Motor neuron (in vitro differentiated cells): ENCODE results near the gene INPP5A. TPM values are rescaled to one million over a fixed set of nuclear protein-coding genes. Genes with fewer than 3 reads are reported as not detected.
"Not testable (repeated sequence)": the region's sequence is repeated elsewhere in the genome, so short reads cannot be mapped to it uniquely, and the experiment has no call there.

Experiments
- ATAC-seq, 8 experiments: fragments of 200-7000 bp; cut with Tn5 transposase; replicated peaks in 6 of 8; 2 replicates each; pipeline ENCODE4 v1.8.0; 2021; ENCODE audit warnings: mild to moderate bottlenecking in 8 of 8, moderate library complexity in 8 of 8
- H3K27ac ChIP-seq, 2 donors: fragments of 250-450 bp; sonication (Bioruptor Pico); 2 replicates each; pipeline ENCODE4 v1.9.0; 2021; ENCODE audit warnings: antibody characterized with exemption in 2 of 2, mild to moderate bottlenecking in 2 of 2, moderate library complexity in 1 of 2
- H3K4me1 ChIP-seq, 2 donors: fragments of 250-450 bp; sonication (Bioruptor Pico); replicated peaks in 1 of 2; 2 replicates each; pipeline ENCODE4 v1.6.1; 2021; ENCODE audit warnings: antibody characterized with exemption in 2 of 2, mild to moderate bottlenecking in 2 of 2, moderate library complexity in 1 of 2
- H3K4me3 ChIP-seq, 5 donors: fragments of 250-450 bp; sonication (Bioruptor Pico); 2 replicates each; pipeline ENCODE4 v1.9.0; 2021; ENCODE audit warnings: antibody characterized with exemption in 5 of 5, mild to moderate bottlenecking in 5 of 5, moderate library complexity in 4 of 5
- WGBS, 10 experiments: fragments of 450-650 bp; shearing (Covaris generic); methylation state at CpG; one replicate each; pipeline ENCODE4 v1.0.0; 2022; 5-methylcytosine and 5-hydroxymethylcytosine counted together
- in situ Hi-C, 9 experiments: fragments of 400-800 bp; cut with MboI; loops; one replicate each; pipeline ENCODE4 v1.15.0; 2021; ENCODE audit warnings: low sequenced_read_pairs in 9 of 9, low pct_unique_long_range_greater_than_20kb in 2 of 9; ENCODE audit not compliant: unreplicated experiment in 9 of 9
- total RNA-seq, 8 experiments: library from RNA; unstranded; fragments of 300-600 nt; gene quantifications; 2 replicates each; pipeline versions ENCODE4 v1.2.3 to v1.2.4, GENCODE V29; 2022

The INPP5A gene
- total RNA-seq, 8 experiments from 2014 or later = 13.2 to 45.0 (median 17.9) TPM

- in situ Hi-C loops = loop anchor here in 1 of 9 experiments (25.0 kb wide), 1 partner anchor 131 kb away; no protein-coding TSS in a partner anchor
- ATAC-seq = no peak
- H3K4me3 ChIP-seq = no peak overlapping the region
- 100% methylated on average over 2 of the region's 9 CpGs; no CpG with 5 or more reads in 9 of the 10 experiments for WGBS, 10 experiments
- H3K27ac ChIP-seq = peak overlapping the region in 1 of 2 donors; percentile 48
- H3K4me1 ChIP-seq = peaks cover 22 to 38% of the 10 kb centered on the region in 2 donors
Observed at GRCh38 chr10:132793213-132793612, 255.6 kb downstream of the INPP5A start.

DNA sequence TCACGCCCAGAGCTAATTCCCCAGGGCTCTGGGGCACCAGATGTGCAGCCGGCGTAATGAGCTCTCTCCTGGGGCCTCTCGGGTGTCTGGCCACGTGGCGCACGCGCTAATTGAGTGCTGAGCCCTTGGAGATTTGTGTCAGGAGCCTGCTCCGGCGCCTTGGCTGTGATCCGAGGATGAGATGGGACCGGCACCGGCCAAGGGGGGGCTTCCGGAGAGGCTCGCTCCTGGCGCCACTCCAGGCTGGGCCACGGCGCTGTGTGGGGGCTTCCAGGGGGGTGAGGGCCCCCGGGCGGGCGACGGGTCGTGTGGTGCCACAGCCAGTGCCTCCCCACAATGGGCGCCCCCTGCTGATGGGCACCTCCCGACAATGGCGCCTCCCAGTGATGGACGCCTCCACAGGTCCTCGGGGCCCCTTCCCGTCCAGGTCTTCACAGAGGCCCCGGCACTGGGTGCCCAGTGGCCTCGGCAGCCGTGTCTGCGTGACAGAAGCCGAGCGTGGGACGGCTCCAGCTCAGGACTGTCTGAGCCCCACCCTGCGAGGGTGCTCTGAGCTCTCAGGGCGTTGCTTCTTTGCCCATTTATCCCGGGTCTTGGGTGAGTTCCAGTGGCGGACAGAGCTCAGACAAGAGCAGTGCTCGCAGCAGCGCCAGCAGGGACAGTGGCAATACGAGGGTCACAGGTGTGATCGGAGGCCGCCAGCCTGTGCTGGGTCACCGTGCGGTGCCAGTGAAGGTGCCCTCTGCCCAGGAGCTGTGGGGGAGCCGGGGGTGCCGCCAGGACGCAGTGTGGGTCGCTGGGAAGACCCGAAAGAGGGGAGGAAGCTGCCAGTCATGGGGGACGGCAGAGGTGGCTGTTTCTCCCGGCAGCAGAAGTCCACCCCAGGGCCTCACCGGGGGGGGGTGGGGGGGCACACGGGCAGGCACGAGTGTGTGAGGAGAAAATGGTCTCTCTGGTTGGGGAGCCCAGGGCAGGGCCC lies 256.6 kb downstream of the INPP5A start:
- 30% methylated on average over 2 of the region's 57 CpGs; no CpG with 5 or more reads in 9 of the 10 experiments for WGBS, 10 experiments
- in situ Hi-C loops = loop anchor here in 1 of 9 experiments (25.0 kb wide), 1 partner anchor 132 kb away; no protein-coding TSS in a partner anchor
- peaks cover 18 to 29% of the 10 kb centered on the region in 2 donors for H3K4me1 ChIP-seq
- H3K27ac ChIP-seq = peak overlapping the region in 1 of 2 donors; percentile 37
- no peak overlapping the region for H3K4me3 ChIP-seq
- peak; percentile 15 to 79 (median 72) for ATAC-seq

DNA sequence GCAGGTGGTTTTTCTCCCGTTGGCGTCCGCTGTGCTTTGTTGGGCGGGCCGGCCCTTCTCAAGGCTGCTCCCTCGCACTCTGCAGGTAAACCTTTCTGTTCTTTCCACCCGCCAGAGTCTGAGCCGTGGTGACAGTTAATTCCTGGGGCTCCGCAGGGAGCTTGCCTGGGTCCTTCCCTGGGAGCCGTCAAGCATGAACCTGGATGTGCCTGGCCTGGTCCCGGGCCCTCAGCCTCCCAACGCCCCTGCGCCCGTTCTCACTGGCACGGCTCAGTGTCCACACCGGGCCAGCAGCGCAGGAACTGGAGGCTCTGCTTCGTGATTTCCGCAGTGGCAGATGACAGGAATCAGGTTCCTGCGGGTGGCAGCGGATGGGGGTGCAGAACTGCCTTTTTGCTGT lies 259.3 kb downstream of the INPP5A start:
- 20 to 100% (median 70%) methylated on average over 1 to 5 of the region's 21 CpGs; no CpG with 5 or more reads in 5 of the 10 experiments for WGBS, 10 experiments
- no peak overlapping the region for H3K4me3 ChIP-seq
- H3K4me1 ChIP-seq = peaks cover 22 to 30% of the 10 kb centered on the region in 2 donors
- no peak for ATAC-seq
- in situ Hi-C loops = loop anchor here in 1 of 9 experiments (25.0 kb wide), 1 partner anchor 135 kb away; no protein-coding TSS in a partner anchor
- no peak overlapping the region for H3K27ac ChIP-seq

DNA sequence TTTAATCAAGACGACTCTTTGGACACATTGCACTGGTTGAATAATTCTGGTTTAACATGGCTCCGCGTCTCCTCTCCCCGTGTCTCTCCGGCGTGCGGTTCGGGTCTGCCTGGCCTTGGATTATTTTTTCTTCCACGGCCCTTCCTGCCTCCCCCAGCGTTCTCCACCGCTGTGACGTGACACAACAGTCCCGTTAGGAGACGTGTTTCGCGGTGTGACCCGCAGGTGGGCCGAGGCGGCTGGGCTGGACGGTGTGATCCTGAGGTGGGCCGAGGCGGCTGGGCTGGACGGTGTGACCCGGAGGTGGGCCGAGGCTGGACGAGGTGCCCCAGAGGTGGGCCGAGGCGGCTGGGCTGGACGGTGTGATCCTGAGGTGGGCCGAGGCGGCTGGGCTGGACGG lies 260.4 kb downstream of the INPP5A start:
- not testable (repeated sequence) for H3K27ac ChIP-seq, ATAC-seq, H3K4me3 ChIP-seq
- WGBS, 10 experiments = 58 to 98% (median 87%) methylated on average over 2 to 14 of the region's 32 CpGs; no CpG with 5 or more reads in 1 of the 10 experiments
- in situ Hi-C loops = loop anchor here in 1 of 9 experiments (25.0 kb wide), 1 partner anchor 136 kb away; no protein-coding TSS in a partner anchor
- peaks cover 28 to 34% of the 10 kb centered on the region in 2 donors for H3K4me1 ChIP-seq

DNA sequence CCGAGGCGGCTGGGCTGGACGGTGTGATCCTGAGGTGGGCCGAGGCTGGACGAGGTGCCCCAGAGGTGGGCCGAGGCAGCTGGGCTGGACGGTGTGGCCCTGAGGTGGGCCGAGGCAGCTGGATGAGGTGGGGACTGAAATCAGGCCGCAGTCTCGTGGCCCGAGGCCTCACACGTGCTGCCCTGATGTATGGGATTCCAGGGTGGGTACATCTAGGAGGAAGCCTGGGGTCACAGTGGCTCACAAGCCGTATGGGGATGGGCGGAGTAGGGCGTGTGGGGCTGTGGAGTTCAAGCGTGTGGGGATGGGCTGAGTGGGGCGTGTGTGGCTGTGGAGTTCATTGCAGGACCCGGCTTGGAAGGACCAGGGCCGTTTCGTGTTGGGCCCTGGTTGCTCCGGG lies 260.8 kb downstream of the INPP5A start:
- H3K4me3 ChIP-seq = no peak overlapping the region
- in situ Hi-C loops = loop anchor here in 1 of 9 experiments (25.0 kb wide), 1 partner anchor 136 kb away; no protein-coding TSS in a partner anchor
- WGBS, 10 experiments = 100% methylated on average over 1 to 2 of the region's 21 CpGs; no CpG with 5 or more reads in 8 of the 10 experiments
- ATAC-seq = peak in 1 of 8 experiments; percentile 3
- H3K27ac ChIP-seq = no peak overlapping the region
- peaks cover 30 to 35% of the 10 kb centered on the region in 2 donors for H3K4me1 ChIP-seq

DNA sequence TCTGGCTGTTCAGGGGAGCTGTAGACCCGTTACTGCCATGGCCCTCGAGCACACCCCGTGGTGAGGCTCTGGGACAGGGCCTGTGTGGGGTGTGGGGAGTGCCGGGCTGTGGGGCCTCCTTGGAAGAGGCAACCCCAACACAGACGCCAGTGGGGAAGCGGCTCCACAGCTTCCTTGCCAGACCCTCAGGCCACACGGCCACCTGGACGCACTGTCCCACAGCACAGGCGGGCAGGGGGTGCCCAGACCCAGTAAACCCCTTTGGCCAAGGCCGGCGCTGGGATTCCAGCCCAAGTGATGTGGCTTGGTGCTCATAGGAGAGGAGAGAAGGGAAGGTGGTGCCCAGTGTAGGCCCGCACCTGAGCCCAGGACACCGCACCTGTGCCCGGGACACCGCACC lies 261.3 kb downstream of the INPP5A start:
- in situ Hi-C loops = loop anchor here in 1 of 9 experiments (25.0 kb wide), 1 partner anchor 137 kb away; no protein-coding TSS in a partner anchor
- Histone ChIP-seq H3K27ac (no peak overlapping the region), H3K4me3 (no peak overlapping the region), H3K4me1 (peaks cover 30 to 34% of the 10 kb centered on the region in 2 donors)
- ATAC-seq = peak in 2 of 8 experiments; percentile 4 to 15
- no CpG with 5 or more reads among the region's 15 CpGs for WGBS, 10 experiments

DNA sequence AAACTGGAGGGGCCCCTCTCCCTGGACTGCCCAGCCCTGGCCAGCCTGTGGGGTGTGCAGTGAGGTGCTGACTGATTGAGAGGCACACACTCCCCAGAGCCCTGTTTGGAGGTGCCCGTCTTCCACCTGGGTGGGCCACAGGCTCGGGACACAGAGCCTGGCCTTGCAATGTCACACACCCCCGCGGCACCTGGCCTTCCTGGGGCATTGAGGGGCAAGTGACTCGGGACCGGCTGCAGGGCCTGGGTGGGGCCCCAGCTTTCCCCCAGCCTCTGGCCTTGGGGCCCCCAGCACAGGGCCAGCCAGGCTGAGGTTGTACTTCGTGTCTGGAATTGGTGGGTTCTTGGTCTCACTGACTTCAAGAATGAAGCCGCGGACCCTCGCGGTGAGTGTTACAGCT lies 262.3 kb downstream of the INPP5A start:
- Histone ChIP-seq H3K4me1 (peaks cover 30 to 35% of the 10 kb centered on the region in 2 donors), H3K4me3 (no peak overlapping the region), H3K27ac (peak overlapping the region in 1 of 2 donors; percentile 60)
- peak in 4 of 8 experiments; percentile 7 to 53 (median 38) for ATAC-seq
- in situ Hi-C loops = loop anchor here in 1 of 9 experiments (25.0 kb wide), 1 partner anchor 138 kb away; no protein-coding TSS in a partner anchor
- 93% methylated on average over 3 of the region's 11 CpGs; no CpG with 5 or more reads in 9 of the 10 experiments for WGBS, 10 experiments

GRCh38 chr10:132802048-132802447 lies 264.5 kb downstream of the INPP5A start:
- in situ Hi-C loops = no loop called here
- Histone ChIP-seq H3K4me1 (peaks cover 39 to 45% of the 10 kb centered on the region in 2 donors), H3K4me3 (no peak overlapping the region), H3K27ac (no peak overlapping the region)
- 10 to 94% (median 53%) methylated on average over 2 to 3 of the region's 8 CpGs; no CpG with 5 or more reads in 6 of the 10 experiments for WGBS, 10 experiments
- ATAC-seq = no peak

GRCh38 chr10:132802694-132803320 lies 265.2 kb downstream of the INPP5A start:
- in situ Hi-C loops = no loop called here
- Histone ChIP-seq H3K4me1 (peaks cover 40 to 45% of the 10 kb centered on the region in 2 donors), H3K4me3 (no peak overlapping the region), H3K27ac (peak overlapping the region; percentile 21 to 28)
- ATAC-seq = no peak
- 0 to 100% (median 73%) methylated on average over 1 to 6 of the region's 16 CpGs; no CpG with 5 or more reads in 4 of the 10 experiments for WGBS, 10 experiments

GRCh38 chr10:132803416-132804210 lies 266.0 kb downstream of the INPP5A start:
- WGBS, 10 experiments = 51 to 74% methylated on average over 5 to 6 of the region's 34 CpGs; no CpG with 5 or more reads in 8 of the 10 experiments
- H3K27ac ChIP-seq = peak overlapping the region; percentile 28 to 54
- in situ Hi-C loops = no loop called here
- peak in 5 of 8 experiments; percentile 13 to 64 (median 45) for ATAC-seq
- H3K4me3 ChIP-seq = no peak overlapping the region
- H3K4me1 ChIP-seq = peaks cover 48 to 51% of the 10 kb centered on the region in 2 donors

DNA sequence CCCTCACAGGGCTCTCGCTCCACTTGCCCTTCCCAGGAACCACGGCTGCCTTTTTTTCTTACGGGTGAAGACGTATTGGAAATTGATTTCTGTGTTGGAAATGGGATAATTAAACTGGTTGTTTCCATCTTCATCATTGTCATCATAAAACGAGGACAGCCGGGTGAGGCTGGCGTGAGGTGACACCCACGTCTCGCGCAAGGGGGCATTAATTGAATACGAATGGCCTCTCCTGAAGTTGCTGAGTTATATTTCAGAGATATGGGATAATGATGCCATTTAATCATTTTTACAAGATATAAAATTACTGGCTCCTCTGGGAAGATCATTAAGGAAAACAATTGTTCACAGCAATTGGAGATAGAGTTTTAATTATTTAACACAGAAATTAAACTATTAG lies 266.7 kb downstream of the INPP5A start:
- WGBS, 10 experiments = 46 to 100% (median 67%) methylated on average over 1 to 7 of the region's 11 CpGs; no CpG with 5 or more reads in 6 of the 10 experiments
- Histone ChIP-seq H3K4me1 (peaks cover 51 to 54% of the 10 kb centered on the region in 2 donors), H3K27ac (no peak overlapping the region), H3K4me3 (no peak overlapping the region)
- peak in 5 of 8 experiments; percentile 8 to 58 (median 10) for ATAC-seq
- in situ Hi-C loops = no loop called here
